Stimulated activated CD8-positive, alpha-beta memory T cell treated with anti-CD3 and anti-CD28 coated beads, Interleukin-2, amount 100 ng/mL, for 1 hour (primary cell): Measurements from ENCODE around the gene LPGAT1.
"Not testable (repeated sequence)": the region's sequence is repeated elsewhere in the genome, so short reads cannot be mapped to it uniquely, and the experiment has no call there.

Experiments used
- DNase-seq, 2 donors: peaks; one replicate each; pipeline ENCODE4 v3.0.0-alpha.2; 2020; ENCODE audit warnings: low read depth in 2 of 2

LPGAT1 gene, protein sequence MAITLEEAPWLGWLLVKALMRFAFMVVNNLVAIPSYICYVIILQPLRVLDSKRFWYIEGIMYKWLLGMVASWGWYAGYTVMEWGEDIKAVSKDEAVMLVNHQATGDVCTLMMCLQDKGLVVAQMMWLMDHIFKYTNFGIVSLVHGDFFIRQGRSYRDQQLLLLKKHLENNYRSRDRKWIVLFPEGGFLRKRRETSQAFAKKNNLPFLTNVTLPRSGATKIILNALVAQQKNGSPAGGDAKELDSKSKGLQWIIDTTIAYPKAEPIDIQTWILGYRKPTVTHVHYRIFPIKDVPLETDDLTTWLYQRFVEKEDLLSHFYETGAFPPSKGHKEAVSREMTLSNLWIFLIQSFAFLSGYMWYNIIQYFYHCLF

DNA sequence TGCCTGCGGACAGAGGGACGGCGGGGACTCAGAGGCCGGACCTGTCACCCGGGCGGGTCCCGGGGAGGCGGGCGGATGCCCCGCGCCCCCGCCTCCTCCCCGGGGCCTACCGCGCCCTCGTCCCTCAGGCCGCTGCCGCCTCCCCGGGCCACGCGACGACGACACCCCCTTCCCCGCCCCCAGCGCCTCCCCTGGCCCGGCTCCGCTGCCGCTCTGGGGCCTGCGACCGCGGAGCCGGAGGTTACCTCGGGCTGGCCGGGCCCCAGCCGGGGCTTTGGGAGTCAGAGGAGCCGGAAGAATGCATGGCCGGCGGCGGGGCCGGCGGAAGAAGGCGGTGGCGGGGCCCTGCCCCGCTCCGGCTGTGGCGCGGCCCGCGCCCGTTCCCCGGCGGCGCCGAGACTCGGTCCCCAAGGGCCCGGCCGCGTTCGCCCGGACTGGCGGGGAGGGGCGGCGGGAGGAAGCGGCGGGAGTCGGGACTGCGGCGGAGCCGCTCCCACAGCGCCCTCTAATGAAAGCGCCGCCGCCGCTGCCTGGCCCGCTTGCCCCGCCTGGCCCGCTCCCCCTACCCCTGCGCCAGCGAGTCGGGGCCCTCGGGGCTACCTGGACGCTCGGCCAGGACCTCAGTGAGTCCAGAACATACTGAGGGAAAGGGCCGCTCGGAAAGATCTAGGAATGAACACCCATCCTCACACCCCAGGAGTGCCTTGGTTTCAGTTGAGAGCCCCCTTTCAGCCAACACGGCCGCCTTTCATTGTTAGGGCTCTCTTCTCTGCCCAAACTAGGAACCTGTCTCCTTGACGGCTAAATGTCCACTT lies at the start of gene LPGAT1:
Gene LPGAT1 (minus strand): TSS at position 436 of the 815 bp plus-strand sequence. CDS start 1,467 bp downstream, outside the sequence.
- DNase-seq: peak; percentile 45 to 62

GRCh38 chr1:211879475-211879874 lies 48.9 kb upstream of the LPGAT1 start:
- no peak for DNase-seq

- DNase-seq: no peak
These were observed 46.5 kb upstream of the LPGAT1 start for GRCh38 chr1:211876851-211877590.

DNA sequence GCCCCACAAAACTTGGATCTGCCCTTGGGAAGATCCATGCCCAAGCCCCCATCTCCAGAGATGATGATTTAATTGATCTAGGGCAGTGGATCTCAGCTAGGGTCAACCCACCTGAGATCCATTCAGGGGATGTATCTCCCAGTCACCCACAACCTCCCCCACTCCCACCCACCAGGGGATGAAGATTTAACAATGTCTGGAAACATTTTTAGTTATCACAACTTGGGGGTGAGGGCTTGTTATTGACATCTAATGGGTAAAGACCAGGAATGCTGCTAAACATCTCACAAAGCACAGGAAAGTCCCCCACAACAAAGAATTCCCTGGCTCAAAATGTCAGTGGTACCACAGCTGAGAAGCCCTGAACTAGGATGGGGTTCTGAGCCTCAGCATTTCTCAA lies 45.0 kb upstream of the LPGAT1 start:
- DNase-seq: no peak

GRCh38 chr1:211874521-211875347 lies 44.2 kb upstream of the LPGAT1 start:
- no peak for DNase-seq

- not testable (repeated sequence) for DNase-seq
These were observed 43.2 kb upstream of the LPGAT1 start for GRCh38 chr1:211873731-211874130.

DNA sequence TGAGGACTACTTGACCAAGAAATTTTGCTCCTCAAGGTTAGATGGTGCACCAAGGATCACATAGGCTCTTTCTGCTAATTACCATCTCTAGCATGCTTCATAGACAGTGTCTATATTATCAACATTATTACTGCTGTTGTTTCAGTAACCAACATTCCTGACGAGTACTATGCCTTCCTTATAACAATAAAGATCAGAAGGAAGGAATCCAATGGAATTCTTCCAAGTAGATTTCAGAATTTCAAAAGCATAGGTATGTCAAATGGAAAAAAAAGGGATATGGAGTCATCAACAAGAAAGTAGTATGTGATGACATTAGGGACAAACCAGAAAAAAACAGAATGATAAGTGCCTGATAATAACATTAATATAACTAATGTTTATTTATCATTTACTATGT lies 39.6 kb upstream of the LPGAT1 start:
- DNase-seq: no peak

DNA sequence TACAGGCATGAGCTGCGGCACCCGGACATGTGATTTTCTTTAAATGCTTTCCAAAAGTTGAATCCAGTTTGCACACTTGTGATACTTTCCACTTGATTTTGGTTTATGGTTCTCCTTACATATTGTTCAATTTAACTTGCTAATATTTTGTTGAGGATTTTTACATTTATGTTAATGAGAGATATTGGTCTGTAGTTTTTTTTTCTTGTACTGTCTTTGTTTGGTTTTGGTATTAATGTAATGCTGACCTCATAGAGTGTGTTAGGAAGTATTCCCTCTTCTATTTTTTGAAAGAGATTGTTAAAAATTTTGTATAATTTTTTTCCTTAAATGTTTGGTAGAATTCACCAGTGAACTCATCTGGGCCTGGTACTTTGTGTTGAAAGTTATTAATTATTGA lies 34.6 kb upstream of the LPGAT1 start:
- DNase-seq: no peak

DNA sequence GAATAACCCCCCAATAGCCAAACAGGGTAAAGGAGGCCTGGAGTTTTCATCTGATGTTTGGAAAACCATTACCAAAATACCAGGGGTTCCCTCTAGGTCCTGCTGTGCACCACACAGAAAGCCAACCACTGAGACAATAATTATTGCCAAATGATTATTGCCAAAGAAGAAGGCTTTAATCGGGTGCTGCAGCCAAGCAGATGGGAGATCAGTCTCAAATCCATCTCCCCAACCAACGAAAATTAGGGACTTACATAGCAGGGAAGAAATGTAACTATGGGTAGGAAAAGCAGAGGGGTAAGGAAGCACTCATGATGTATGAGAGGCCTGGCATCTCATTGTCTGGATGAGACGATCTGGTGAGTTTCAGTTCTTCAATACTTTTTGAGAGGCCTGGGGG lies 28.8 kb upstream of the LPGAT1 start:
- no peak for DNase-seq

GRCh38 chr1:211851174-211851573 lies 20.6 kb upstream of the LPGAT1 start:
- DNase-seq: no peak

DNA sequence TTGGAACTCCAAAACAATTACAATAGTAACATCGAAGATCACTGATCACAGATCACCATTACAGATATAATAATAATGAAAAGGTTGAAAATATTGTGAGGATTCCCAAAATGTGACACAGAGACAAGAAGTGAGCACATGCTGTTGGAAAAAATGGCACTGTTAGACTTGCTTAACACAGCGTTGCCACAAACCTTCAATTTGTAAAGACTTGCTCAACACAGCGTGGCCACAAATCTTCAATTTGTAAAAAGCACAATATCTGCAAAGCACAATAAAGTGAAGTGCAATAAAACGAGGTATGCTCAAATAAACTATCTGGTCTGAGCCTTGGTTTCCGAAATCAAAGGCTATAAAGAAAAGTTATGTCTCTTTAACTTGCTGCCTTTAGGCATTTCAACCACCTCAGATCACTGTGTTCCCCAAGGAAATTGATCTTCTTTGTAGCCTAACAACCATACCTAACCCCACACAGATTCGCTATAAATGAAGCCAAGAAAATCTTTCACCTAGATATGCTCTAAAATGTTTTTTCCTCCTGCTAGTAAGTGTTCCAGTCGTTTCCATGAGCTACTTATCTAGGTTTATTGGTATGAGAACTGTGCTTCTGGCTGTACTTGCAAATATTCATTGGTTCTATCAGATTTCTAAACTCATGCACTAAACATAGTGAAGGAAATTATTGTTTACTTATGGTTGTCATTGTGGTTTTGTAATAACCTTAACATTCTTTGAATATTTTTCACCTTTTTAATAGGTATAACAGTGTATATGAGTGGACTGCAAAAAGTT lies 13.1 kb upstream of the LPGAT1 start:
- DNase-seq: no peak

- no peak for DNase-seq
These were observed 12.5 kb upstream of the LPGAT1 start for GRCh38 chr1:211843018-211843417.

- no peak for DNase-seq
These were observed 12.0 kb upstream of the LPGAT1 start for GRCh38 chr1:211842518-211842917.

- no peak for DNase-seq
These were observed 8.5 kb upstream of the LPGAT1 start for GRCh38 chr1:211839106-211839505.

DNA sequence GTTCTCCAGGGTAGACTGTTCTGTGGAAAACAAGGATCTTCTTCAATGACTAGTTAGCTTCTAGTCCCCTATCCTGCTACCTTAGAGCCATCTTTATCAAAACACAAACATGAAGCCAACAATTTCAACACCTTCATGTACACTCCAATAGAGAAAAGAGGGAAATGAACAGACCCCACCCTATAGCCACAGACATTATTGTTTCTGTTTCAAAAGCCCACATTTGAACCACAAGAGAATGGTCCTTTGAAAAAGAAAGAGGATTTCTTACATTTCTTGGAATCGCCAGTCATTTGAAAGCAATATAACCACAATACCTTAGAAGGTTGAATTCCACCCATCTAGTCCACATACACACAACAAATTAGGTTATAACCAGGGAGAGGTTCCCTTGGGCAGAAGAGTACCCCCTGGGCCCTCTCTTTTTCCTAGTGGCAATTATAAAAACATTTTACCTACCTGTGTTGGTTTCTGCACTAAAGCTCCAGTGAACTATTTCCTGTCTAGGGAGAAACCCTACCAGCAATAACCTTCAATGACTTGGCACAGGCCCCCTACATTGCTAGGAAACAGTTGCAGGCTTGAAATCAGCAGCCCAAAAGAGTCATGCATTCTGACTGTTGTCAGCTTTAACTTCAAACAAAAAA lies 2.7 kb upstream of the LPGAT1 start:
- DNase-seq: no peak

- DNase-seq: no peak
These were observed 2.1 kb upstream of the LPGAT1 start for GRCh38 chr1:211832661-211833060.

- no peak for DNase-seq
These were observed 1.2 kb upstream of the LPGAT1 start for GRCh38 chr1:211831558-211832323.

- DNase-seq: no peak
These were observed 572 bp downstream of the LPGAT1 start for GRCh38 chr1:211830055-211830327.

DNA sequence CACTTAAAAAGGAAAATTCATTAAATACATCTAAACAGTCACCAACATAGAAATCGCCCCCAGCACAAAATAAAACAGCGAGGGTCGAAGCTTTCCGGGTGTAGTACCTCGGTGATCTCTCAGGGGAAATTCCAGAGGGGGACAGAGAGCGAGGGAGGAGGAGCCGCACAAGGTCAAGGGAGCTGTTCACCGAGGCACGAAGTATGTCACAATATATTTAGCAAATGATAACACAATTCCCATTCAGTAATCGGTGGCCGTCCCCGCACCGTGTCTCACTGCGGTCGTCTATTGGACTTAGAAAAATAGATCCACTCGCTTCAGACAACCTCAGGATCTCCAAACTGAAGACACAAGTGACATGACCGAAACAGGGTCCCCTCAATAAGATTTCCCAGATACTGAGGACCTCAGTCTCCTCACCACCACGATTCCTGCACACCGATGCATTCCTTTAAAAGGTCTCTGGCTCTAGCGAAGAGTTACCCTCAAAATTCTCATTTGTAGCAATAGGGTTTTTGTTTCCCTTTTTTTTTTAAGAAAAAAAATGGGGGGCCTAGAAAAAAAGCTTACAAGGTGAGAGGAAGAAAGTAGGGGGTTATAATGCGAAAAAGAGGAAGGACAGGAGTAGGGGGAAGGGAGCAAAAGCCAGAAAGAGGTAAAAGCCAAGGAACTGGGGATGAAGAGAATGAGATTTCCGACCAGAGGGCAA lies 1.1 kb downstream of the LPGAT1 start:
- no peak for DNase-seq
